ENCODE data around the gene BICD1. TPM values are rescaled to one million over a fixed set of nuclear protein-coding genes. Genes with fewer than 3 reads are reported as not detected.

The BICD1 gene
- total and polyA plus RNA-seq, 2 donors from 2014 or later: 3.8 to 36.7 TPM

GRCh38 chr12:32400866-32401265, 294.2 kb downstream of the BICD1 start:
- Histone ChIP-seq H3K27ac (ENCODE audit: low read depth in 2 of 2, low read length in 2 of 2) (peak overlapping the region; percentile 89 to 91), H3K9me3 (ENCODE audit: control insufficient read depth in 2 of 3, insufficient read depth in 1 of 3, low read length in 3 of 3) (no peaks in the 10 kb centered on the region), H3K36me3 (ENCODE audit: control insufficient read depth in 2 of 3, insufficient read depth in 3 of 3, low read length in 3 of 3) (no peaks in the 10 kb centered on the region), H3K9ac (ENCODE audit: low read length in 3 of 3) (peak overlapping the region; percentile 24 to 89 (median 37)), H3K27me3 (ENCODE audit: control insufficient read depth, insufficient read depth, low read length) (no peaks in the 10 kb centered on the region), H3K4me1 (ENCODE audit: control insufficient read depth in 2 of 3, insufficient read depth in 2 of 3, low read depth in 1 of 3, low read length in 3 of 3) (peaks cover 0 to 4% (median 0%) of the 10 kb centered on the region in 3 donors), H3K4me3 (ENCODE audit: low read length in 3 of 3) (peak overlapping the region; percentile 52 to 86 (median 67))
- intact Hi-C loops (cut with DNase I): no loop called here
- peak in 2 of 5 donors; percentile 14 to 25 for DNase-seq
- FAIRE-seq: no peak
- no peak for TF ChIP-seq CTCF (IDR thresholded peaks at IDR 0.05; ENCODE audit: borderline replicate concordance, extremely low read depth, insufficient read depth)

GRCh38 chr12:32402170-32402569, 295.5 kb downstream of the BICD1 start:
- H3K27me3 ChIP-seq (ENCODE audit: control insufficient read depth, insufficient read depth, low read length): no peaks in the 10 kb centered on the region
- no peak overlapping the region for H3K27ac ChIP-seq (ENCODE audit: low read depth in 2 of 2, low read length in 2 of 2)
- peak overlapping the region in 1 of 3 donors; percentile 29 for H3K4me3 ChIP-seq (ENCODE audit: low read length in 3 of 3)
- H3K36me3 ChIP-seq (ENCODE audit: control insufficient read depth in 2 of 3, insufficient read depth in 3 of 3, low read length in 3 of 3): no peaks in the 10 kb centered on the region
- TF ChIP-seq CTCF (IDR thresholded peaks at IDR 0.05; ENCODE audit: borderline replicate concordance, extremely low read depth, insufficient read depth): no peak
- intact Hi-C loops (cut with DNase I): no loop called here
- DNase-seq (no peak), FAIRE-seq (no peak)
- H3K9ac ChIP-seq (ENCODE audit: low read length in 3 of 3): no peak overlapping the region
- H3K4me1 ChIP-seq (ENCODE audit: control insufficient read depth in 2 of 3, insufficient read depth in 2 of 3, low read depth in 1 of 3, low read length in 3 of 3): peaks cover 0 to 4% (median 0%) of the 10 kb centered on the region in 3 donors
- H3K9me3 ChIP-seq (ENCODE audit: control insufficient read depth in 2 of 3, insufficient read depth in 1 of 3, low read length in 3 of 3): no peaks in the 10 kb centered on the region

GRCh38 chr12:32402946-32403345, 296.3 kb downstream of the BICD1 start:
- no peak overlapping the region for H3K9ac ChIP-seq (ENCODE audit: low read length in 3 of 3)
- no peak overlapping the region for H3K4me3 ChIP-seq (ENCODE audit: low read length in 3 of 3)
- FAIRE-seq (no peak), DNase-seq (no peak)
- intact Hi-C loops (cut with DNase I): no loop called here
- H3K9me3 ChIP-seq (ENCODE audit: control insufficient read depth in 2 of 3, insufficient read depth in 1 of 3, low read length in 3 of 3): no peaks in the 10 kb centered on the region
- no peak overlapping the region for H3K27ac ChIP-seq (ENCODE audit: low read depth in 2 of 2, low read length in 2 of 2)
- H3K27me3 ChIP-seq (ENCODE audit: control insufficient read depth, insufficient read depth, low read length): no peaks in the 10 kb centered on the region
- no peak for TF ChIP-seq CTCF (IDR thresholded peaks at IDR 0.05; ENCODE audit: borderline replicate concordance, extremely low read depth, insufficient read depth)
- peaks cover 0 to 4% (median 0%) of the 10 kb centered on the region in 3 donors for H3K4me1 ChIP-seq (ENCODE audit: control insufficient read depth in 2 of 3, insufficient read depth in 2 of 3, low read depth in 1 of 3, low read length in 3 of 3)
- H3K36me3 ChIP-seq (ENCODE audit: control insufficient read depth in 2 of 3, insufficient read depth in 3 of 3, low read length in 3 of 3): no peaks in the 10 kb centered on the region

- Histone ChIP-seq H3K4me3 (ENCODE audit: low read length in 3 of 3) (no peak overlapping the region), H3K27ac (ENCODE audit: low read depth in 2 of 2, low read length in 2 of 2) (no peak overlapping the region), H3K9me3 (ENCODE audit: control insufficient read depth in 2 of 3, insufficient read depth in 1 of 3, low read length in 3 of 3) (no peaks in the 10 kb centered on the region), H3K36me3 (ENCODE audit: control insufficient read depth in 2 of 3, insufficient read depth in 3 of 3, low read length in 3 of 3) (no peaks in the 10 kb centered on the region), H3K27me3 (ENCODE audit: control insufficient read depth, insufficient read depth, low read length) (no peaks in the 10 kb centered on the region), H3K4me1 (ENCODE audit: control insufficient read depth in 2 of 3, insufficient read depth in 2 of 3, low read depth in 1 of 3, low read length in 3 of 3) (no peaks in the 10 kb centered on the region), H3K9ac (ENCODE audit: low read length in 3 of 3) (no peak overlapping the region)
- TF ChIP-seq CTCF (IDR thresholded peaks at IDR 0.05; ENCODE audit: borderline replicate concordance, extremely low read depth, insufficient read depth): no peak
- no peak for DNase-seq
- FAIRE-seq: no peak
- intact Hi-C loops (cut with DNase I): no loop called here
These were observed 301.1 kb downstream of the BICD1 start for GRCh38 chr12:32407795-32408194.
